PC-3 (cell line): ENCODE results near the gene SEC61A2.

Experiments
- CTCF ChIP-seq: fragments of 300-600 bp; sonication (generic); conservative IDR thresholded peaks from 2 replicates; pipeline ENCODE4 v1.5.1; 2017; ENCODE audit warnings: antibody characterized with exemption, low read depth, mild to moderate bottlenecking, low read length
- EZH2 ChIP-seq: fragments of 300-600 bp; sonication (generic); IDR thresholded peaks from one replicate; pipeline ENCODE4 v1.6.1; 2017; ENCODE audit warnings: antibody characterized with exemption, mild to moderate bottlenecking, low read length; ENCODE audit not compliant: unreplicated experiment

- no peak for TF ChIP-seq CTCF
- no peak for TF ChIP-seq EZH2
These were observed 27.1 kb downstream of the SEC61A2 start for GRCh38 chr10:12156367-12157123.
